H1 (cell line): ENCODE measurements around the gene KLHL41.

ENCODE experiments used
- BRCA1 ChIP-seq: IDR thresholded peaks from 2 replicates; pipeline ENCODE4 v1.6.1; 2012; ENCODE audit warnings: low read depth, low read length, improper control_type of control experiment
- CEBPB ChIP-seq: IDR thresholded peaks from 2 replicates; pipeline ENCODE4 v1.6.1; 2012; ENCODE audit warnings: low read depth, low read length
- EGR1 ChIP-seq: IDR thresholded peaks from 2 replicates; pipeline ENCODE4 v1.6.1; 2011; ENCODE audit warnings: low read depth, low read length, borderline replicate concordance
- EP300 ChIP-seq, 2 experiments: IDR thresholded peaks; 1 replicate in 1 of 2; 2 replicates in 1 of 2; pipeline ENCODE4 v1.6.1; 2011 to 2012; ENCODE audit warnings: low read depth in 2 of 2, low read length in 2 of 2, mild to moderate bottlenecking in 2 of 2, borderline replicate concordance in 1 of 2, inconsistent platforms in 1 of 2, moderate library complexity in 1 of 2
- EZH2 ChIP-seq: fragments of 200-600 bp; sonication (generic); IDR thresholded peaks from 2 replicates; pipeline ENCODE4 v1.7.1; 2012; ENCODE audit warnings: low read depth, mild to moderate bottlenecking, moderate library complexity, low read length, inconsistent platforms; ENCODE audit not compliant: severe bottlenecking
- HDAC6 ChIP-seq: IDR thresholded peaks from one replicate; pipeline ENCODE4 v1.7.1; 2012; ENCODE audit warnings: low read depth, mild to moderate bottlenecking, inconsistent platforms, low read length, moderate library complexity
- JUND ChIP-seq: IDR thresholded peaks from 2 replicates; pipeline ENCODE4 v1.6.1; 2011; ENCODE audit warnings: mild to moderate bottlenecking, improper control_type of control experiment, low read length
- NANOG ChIP-seq: IDR thresholded peaks from 2 replicates; pipeline ENCODE4 v1.6.1; 2011; ENCODE audit warnings: low read length, low read depth, mild to moderate bottlenecking, inconsistent platforms; ENCODE audit not compliant: insufficient read depth, poor library complexity, severe bottlenecking
- POLR2A ChIP-seq, 2 experiments: IDR thresholded peaks; 1 replicate in 1 of 2; 2 replicates in 1 of 2; pipeline ENCODE4 v1.6.1; 2011; ENCODE audit warnings: low read depth in 2 of 2, low read length in 2 of 2, mild to moderate bottlenecking in 2 of 2; ENCODE audit errors: control extremely low read depth in 1 of 2
- POLR2AphosphoS5 ChIP-seq: IDR thresholded peaks from 2 replicates; pipeline ENCODE4 v1.6.1; 2011; ENCODE audit warnings: low read depth, low read length
- RFX5 ChIP-seq: IDR thresholded peaks from 2 replicates; pipeline ENCODE4 v1.6.1; 2011; ENCODE audit warnings: low read depth, low read length, improper control_type of control experiment, borderline replicate concordance
- YY1 ChIP-seq: IDR thresholded peaks from 2 replicates; pipeline ENCODE4 v1.6.1; 2011; ENCODE audit warnings: low read depth, mild to moderate bottlenecking, low read length
- TF ChIP-seq, protein P1 (sequence below), 3 experiments: IDR thresholded peaks; 1 replicate in 2 of 3; 2 replicates in 1 of 3; pipeline versions ENCODE4 v1.5.1 to v1.6.1; 2011; ENCODE audit warnings: low read length in 3 of 3, mild to moderate bottlenecking in 3 of 3, inconsistent platforms in 2 of 3, low read depth in 1 of 3, moderate library complexity in 1 of 3; ENCODE audit not compliant: insufficient read depth in 1 of 3; ENCODE audit errors: control extremely low read depth in 1 of 3
- TF ChIP-seq, protein P2 (sequence below): IDR thresholded peaks from 2 replicates; pipeline ENCODE4 v1.6.1; 2012; ENCODE audit warnings: inconsistent platforms

DNA sequence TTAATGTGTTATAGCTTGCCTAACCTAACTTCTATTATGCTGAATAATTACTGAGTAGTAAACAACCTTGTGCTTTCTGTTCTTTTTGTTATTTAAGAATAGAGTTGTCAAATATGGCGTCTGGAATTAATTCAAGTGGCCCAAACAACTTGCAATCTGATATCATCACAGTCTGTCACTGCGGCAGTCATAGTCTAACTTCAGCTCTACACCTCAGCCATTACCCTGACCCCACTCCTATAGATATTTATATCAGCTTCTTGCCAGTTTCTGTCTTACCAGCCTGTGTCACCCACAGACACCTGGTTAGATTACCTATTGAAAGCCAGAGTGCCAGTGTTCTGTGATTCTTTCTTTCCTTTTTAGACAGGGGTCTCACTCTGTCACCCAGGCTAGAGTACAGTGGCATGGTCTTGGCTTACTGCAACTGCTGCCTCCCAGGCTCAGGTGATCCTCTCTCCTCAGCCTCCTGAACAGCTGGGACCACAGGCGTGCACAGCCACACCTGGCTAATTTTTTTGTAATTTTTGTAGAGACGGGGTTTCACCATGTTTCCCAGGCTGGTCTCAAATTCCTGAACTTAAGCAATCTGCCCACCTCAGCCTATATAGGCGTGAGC is 14.1 kb upstream of the KLHL41 start:
- TF ChIP-seq, protein P1, sequence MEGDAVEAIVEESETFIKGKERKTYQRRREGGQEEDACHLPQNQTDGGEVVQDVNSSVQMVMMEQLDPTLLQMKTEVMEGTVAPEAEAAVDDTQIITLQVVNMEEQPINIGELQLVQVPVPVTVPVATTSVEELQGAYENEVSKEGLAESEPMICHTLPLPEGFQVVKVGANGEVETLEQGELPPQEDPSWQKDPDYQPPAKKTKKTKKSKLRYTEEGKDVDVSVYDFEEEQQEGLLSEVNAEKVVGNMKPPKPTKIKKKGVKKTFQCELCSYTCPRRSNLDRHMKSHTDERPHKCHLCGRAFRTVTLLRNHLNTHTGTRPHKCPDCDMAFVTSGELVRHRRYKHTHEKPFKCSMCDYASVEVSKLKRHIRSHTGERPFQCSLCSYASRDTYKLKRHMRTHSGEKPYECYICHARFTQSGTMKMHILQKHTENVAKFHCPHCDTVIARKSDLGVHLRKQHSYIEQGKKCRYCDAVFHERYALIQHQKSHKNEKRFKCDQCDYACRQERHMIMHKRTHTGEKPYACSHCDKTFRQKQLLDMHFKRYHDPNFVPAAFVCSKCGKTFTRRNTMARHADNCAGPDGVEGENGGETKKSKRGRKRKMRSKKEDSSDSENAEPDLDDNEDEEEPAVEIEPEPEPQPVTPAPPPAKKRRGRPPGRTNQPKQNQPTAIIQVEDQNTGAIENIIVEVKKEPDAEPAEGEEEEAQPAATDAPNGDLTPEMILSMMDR (IDR thresholded peaks at IDR 0.05; ENCODE audit: control extremely low read depth in 1 of 3, insufficient read depth in 1 of 3, low read depth in 1 of 3, low read length in 3 of 3), result no peak
- TF ChIP-seq POLR2A (IDR thresholded peaks at IDR 0.05; ENCODE audit: control extremely low read depth in 1 of 2, low read depth in 2 of 2, low read length in 2 of 2), result no peak
- TF ChIP-seq EGR1, result no peak
- TF ChIP-seq JUND, result no peak
- TF ChIP-seq YY1, result no peak
- TF ChIP-seq BRCA1, result no peak
- no peak for TF ChIP-seq HDAC6
- no peak for TF ChIP-seq EP300 (IDR thresholded peaks at IDR 0.05; ENCODE audit: borderline replicate concordance in 1 of 2, low read depth in 2 of 2, low read length in 2 of 2)
- TF ChIP-seq, protein P2, sequence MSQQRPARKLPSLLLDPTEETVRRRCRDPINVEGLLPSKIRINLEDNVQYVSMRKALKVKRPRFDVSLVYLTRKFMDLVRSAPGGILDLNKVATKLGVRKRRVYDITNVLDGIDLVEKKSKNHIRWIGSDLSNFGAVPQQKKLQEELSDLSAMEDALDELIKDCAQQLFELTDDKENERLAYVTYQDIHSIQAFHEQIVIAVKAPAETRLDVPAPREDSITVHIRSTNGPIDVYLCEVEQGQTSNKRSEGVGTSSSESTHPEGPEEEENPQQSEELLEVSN, result no peak
- TF ChIP-seq RFX5, result no peak
- TF ChIP-seq CEBPB, result no peak
- no peak for TF ChIP-seq EZH2
- no peak for TF ChIP-seq NANOG
- no peak for TF ChIP-seq POLR2AphosphoS5
